HPDE6-E6E7 (cell line): ENCODE data around the gene CBY3.
"Not testable (repeated sequence)": the region's sequence is repeated elsewhere in the genome, so short reads cannot be mapped to it uniquely, and the experiment has no call there.

ENCODE experiments used
- DNase-seq: peaks from one replicate; pipeline ENCODE4 v3.0.0; 2011; ENCODE audit warnings: missing footprints; ENCODE audit errors: extremely low spot score

Gene CBY3

GRCh38 chr5:179678223-179679013 is 2.4 kb downstream of the CBY3 start:
- DNase-seq: peak; percentile 81

- DNase-seq: no peak
Observed at GRCh38 chr5:179668391-179668790, 12.4 kb downstream of the CBY3 start.

GRCh38 chr5:179661647-179662046 is 19.2 kb downstream of the CBY3 start:
- not testable (repeated sequence) for DNase-seq

- not testable (repeated sequence) for DNase-seq
Observed at GRCh38 chr5:179658179-179658856, 22.5 kb downstream of the CBY3 start.

- DNase-seq: not testable (repeated sequence)
Observed at GRCh38 chr5:179657302-179658178, 23.3 kb downstream of the CBY3 start.

- not testable (repeated sequence) for DNase-seq
Observed at GRCh38 chr5:179653135-179653534, 27.7 kb downstream of the CBY3 start.

- DNase-seq: not testable (repeated sequence)
Observed at GRCh38 chr5:179650245-179650644, 30.6 kb downstream of the CBY3 start.

GRCh38 chr5:179649166-179649703 is 31.6 kb downstream of the CBY3 start:
- not testable (repeated sequence) for DNase-seq

GRCh38 chr5:179648410-179648809 is 32.4 kb downstream of the CBY3 start:
- no peak for DNase-seq

- DNase-seq: not testable (repeated sequence)
Observed at GRCh38 chr5:179644766-179645165, 36.1 kb downstream of the CBY3 start.

GRCh38 chr5:179643141-179643920 is 37.5 kb downstream of the CBY3 start:
- not testable (repeated sequence) for DNase-seq

GRCh38 chr5:179642626-179643025 is 38.2 kb downstream of the CBY3 start:
- not testable (repeated sequence) for DNase-seq

- DNase-seq: not testable (repeated sequence)
Observed at GRCh38 chr5:179641745-179642144, 39.1 kb downstream of the CBY3 start.

- not testable (repeated sequence) for DNase-seq
Observed at GRCh38 chr5:179639296-179639695, 41.5 kb downstream of the CBY3 start.

- not testable (repeated sequence) for DNase-seq
Observed at GRCh38 chr5:179634370-179635172, 46.3 kb downstream of the CBY3 start.

GRCh38 chr5:179633501-179634369 is 47.1 kb downstream of the CBY3 start:
- not testable (repeated sequence) for DNase-seq
